Aorta (tissue), 5 donors: ENCODE measurements around the gene DSTYK. TPM values are rescaled to one million over a fixed set of nuclear protein-coding genes. Genes with fewer than 3 reads are reported as not detected.
A peak's percentile ranks its signal among the peaks of the same experiment; 100 is the strongest.

ENCODE experiments used
- ATAC-seq: fragments of 200-7000 bp; cut with Tn5 transposase; one replicate; pipeline ENCODE4 v1.9.1; 2022; ENCODE audit warnings: moderate library complexity; ENCODE audit not compliant: low FRiP score
- DNase-seq, 2 donors: peaks; one replicate each; pipeline ENCODE4 v3.0.0-alpha.2; 2020
- H3K27ac ChIP-seq, 2 donors: one replicate each; pipeline ENCODE4 v1.5.1; 2013; ENCODE audit warnings: low read length in 2 of 2, mild to moderate bottlenecking in 2 of 2, moderate library complexity in 2 of 2, control low read depth in 1 of 2, inconsistent platforms in 1 of 2, low read depth in 1 of 2
- H3K27me3 ChIP-seq, 2 donors: one replicate each; pipeline ENCODE4 v1.6.1; 2013; ENCODE audit warnings: control low read depth in 1 of 2, low read length in 1 of 2, mild to moderate bottlenecking in 1 of 2, moderate library complexity in 1 of 2; ENCODE audit not compliant: insufficient read depth in 2 of 2, control insufficient read depth in 1 of 2
- H3K36me3 ChIP-seq, 2 donors: one replicate each; pipeline ENCODE4 v1.6.1; 2013; ENCODE audit warnings: control low read depth in 1 of 2, low read length in 1 of 2, mild to moderate bottlenecking in 1 of 2; ENCODE audit not compliant: insufficient read depth in 2 of 2, control insufficient read depth in 1 of 2
- H3K4me1 ChIP-seq, 2 donors: one replicate each; pipeline ENCODE4 v1.6.1; 2013; ENCODE audit warnings: low read length in 2 of 2, control low read depth in 1 of 2, mild to moderate bottlenecking in 1 of 2, moderate library complexity in 1 of 2; ENCODE audit not compliant: insufficient read depth in 2 of 2, control insufficient read depth in 1 of 2
- H3K4me3 ChIP-seq, 2 donors: one replicate each; pipeline ENCODE4 v1.5.1; 2013; ENCODE audit warnings: low read length in 2 of 2, control low read depth in 1 of 2, mild to moderate bottlenecking in 1 of 2
- H3K9me3 ChIP-seq: one replicate; pipeline ENCODE4 v1.6.1; 2013; ENCODE audit warnings: mild to moderate bottlenecking, low read length; ENCODE audit not compliant: control insufficient read depth
- WGBS, 2 donors: extraction: QIAGEN DNeasy Blood & Tissue Kit; methylation state at CpG; one replicate each; pipeline ENCODE4 v1.1.7; 2013; 5-methylcytosine and 5-hydroxymethylcytosine counted together
- intact Hi-C, 2 donors: fragments of 100-400 bp; cut with DNase I; formaldehyde crosslinking; loops; one replicate each; pipeline versions ENCODE4 v1.14.2 to v1.15.0; 2022
- long read RNA-seq, 2 donors: library from polyadenylated mRNA; unstranded; transcript quantifications; one replicate each; pipeline ENCODE4 v2.0.0, GENCODE V29; 2020 to 2021
- polyA plus RNA-seq, 2 donors: library from polyadenylated mRNA; stranded (reverse); fragments of 200-250 nt; gene quantifications; one replicate each; pipeline ENCODE4 v1.2.3, GENCODE V29; 2013
- total RNA-seq, 2 donors: library from RNA; stranded (reverse); fragmentation: NEBNext Ultra II Directional; extraction: Animal tissue kit (Norgen Biotek cat#: 25700); gene quantifications; one replicate each; pipeline ENCODE4 v1.2.1, GENCODE V29; 2021
- donor health status: healthy with polysubstance abuse.
- donor health status: Bipolar disorder and iron deficiency.
- donor health status: DM: no; HTN: no; CAD: no.
- donor health status: DM: no; HTN: no; CAD: no.
- donor health status: DM: yes; HTN: yes; CAD: no.

The DSTYK gene, protein sequence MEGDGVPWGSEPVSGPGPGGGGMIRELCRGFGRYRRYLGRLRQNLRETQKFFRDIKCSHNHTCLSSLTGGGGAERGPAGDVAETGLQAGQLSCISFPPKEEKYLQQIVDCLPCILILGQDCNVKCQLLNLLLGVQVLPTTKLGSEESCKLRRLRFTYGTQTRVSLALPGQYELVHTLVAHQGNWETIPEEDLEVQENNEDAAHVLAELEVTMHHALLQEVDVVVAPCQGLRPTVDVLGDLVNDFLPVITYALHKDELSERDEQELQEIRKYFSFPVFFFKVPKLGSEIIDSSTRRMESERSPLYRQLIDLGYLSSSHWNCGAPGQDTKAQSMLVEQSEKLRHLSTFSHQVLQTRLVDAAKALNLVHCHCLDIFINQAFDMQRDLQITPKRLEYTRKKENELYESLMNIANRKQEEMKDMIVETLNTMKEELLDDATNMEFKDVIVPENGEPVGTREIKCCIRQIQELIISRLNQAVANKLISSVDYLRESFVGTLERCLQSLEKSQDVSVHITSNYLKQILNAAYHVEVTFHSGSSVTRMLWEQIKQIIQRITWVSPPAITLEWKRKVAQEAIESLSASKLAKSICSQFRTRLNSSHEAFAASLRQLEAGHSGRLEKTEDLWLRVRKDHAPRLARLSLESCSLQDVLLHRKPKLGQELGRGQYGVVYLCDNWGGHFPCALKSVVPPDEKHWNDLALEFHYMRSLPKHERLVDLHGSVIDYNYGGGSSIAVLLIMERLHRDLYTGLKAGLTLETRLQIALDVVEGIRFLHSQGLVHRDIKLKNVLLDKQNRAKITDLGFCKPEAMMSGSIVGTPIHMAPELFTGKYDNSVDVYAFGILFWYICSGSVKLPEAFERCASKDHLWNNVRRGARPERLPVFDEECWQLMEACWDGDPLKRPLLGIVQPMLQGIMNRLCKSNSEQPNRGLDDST
- total RNA-seq (10 to 100 TPM; 14.3 to 17.6 TPM), polyA plus RNA-seq (1 to 10 TPM; 4.3 to 5.3 TPM)
- long read RNA-seq, donor 1, full-length matches to known transcripts = 11 of 43 reads
- long read RNA-seq, donor 1, partial matches to known transcripts = 15 of 43 reads
- long read RNA-seq, donor 1, other reads (novel, unspliced or antisense) = 17 of 43 reads
- long read RNA-seq, donor 2, full-length matches to known transcripts = 4 of 19 reads
- long read RNA-seq, donor 2, partial matches to known transcripts = 3 of 19 reads
- long read RNA-seq, donor 2, other reads (novel, unspliced or antisense) = 12 of 19 reads

DNA sequence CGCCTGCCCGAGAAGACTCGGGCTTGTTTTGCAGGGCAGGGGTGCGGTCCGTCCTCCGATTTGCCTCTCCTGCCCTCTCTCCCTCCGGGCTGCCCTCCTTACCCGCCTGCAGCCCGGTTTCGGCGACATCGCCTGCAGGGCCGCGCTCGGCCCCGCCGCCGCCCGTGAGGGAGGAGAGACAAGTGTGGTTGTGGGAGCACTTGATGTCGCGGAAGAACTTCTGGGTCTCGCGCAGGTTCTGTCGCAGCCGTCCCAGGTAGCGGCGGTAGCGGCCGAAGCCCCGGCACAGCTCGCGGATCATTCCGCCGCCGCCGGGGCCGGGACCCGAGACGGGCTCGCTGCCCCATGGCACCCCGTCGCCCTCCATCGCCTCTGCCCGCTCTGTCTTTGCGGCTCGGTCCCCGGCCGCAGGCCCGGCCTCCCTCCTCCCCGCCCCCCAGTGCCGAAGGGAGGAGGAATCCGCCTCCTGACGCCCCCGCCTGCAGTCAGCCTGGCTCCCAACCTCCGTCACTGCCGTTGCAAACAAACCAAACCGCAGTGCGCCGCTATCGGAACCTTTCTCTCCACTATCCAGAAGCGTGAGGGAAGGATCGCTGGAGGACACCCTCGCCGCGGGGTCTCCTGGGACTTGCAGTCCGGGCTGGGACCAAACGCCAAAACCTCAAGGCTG lies at the start of gene DSTYK:
DSTYK (minus strand) TSS at position 534 of the 670 bp plus-strand sequence; CDS start at position 367, 167 bp downstream.
- DNase-seq (peak; percentile 97), ATAC-seq (peak; percentile 98)
- WGBS, 2 donors = 0 to 1% methylated on average over 51 to 67 of the region's 67 CpGs
- no peaks in the 10 kb centered on the region for H3K9me3 ChIP-seq
- H3K27ac ChIP-seq = peak within 1 kb of the TSS; percentile 31 to 42
- H3K4me1 ChIP-seq = peaks cover 0 to 8% of the 10 kb centered on the region in 2 donors
- peak within 1 kb of the TSS; percentile 74 to 75 for H3K4me3 ChIP-seq
- intact Hi-C loops = loop anchor here (5.0 kb wide), 2 partner anchors 34 to 46 kb away; no protein-coding TSS in a partner anchor
- no peaks in the 10 kb centered on the region for H3K36me3 ChIP-seq
- no peaks in the 10 kb centered on the region for H3K27me3 ChIP-seq

DNA sequence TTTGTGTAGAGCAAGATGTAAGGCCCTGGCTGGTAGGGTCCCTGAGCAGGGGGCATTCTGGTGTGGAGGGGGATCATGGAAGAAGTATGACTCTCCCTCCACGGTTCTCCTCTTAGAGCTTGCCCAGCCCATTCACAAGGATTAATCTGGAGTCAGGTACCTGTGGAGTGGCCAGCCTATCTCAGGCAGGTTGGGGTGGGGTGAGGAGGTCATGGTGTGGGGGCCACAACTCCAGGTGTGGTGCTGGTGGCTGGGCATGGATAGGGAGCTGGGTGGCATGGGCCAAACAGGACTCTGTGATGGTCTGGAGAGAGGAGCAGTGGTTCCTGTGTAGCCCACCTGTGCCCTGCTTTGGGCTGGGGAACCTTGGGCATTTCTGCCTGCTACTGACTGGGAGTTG lies 48.5 kb upstream of the DSTYK start:
- no peak for ATAC-seq
- no peaks in the 10 kb centered on the region for H3K4me1 ChIP-seq
- no peak overlapping the region for H3K27ac ChIP-seq
- 53 to 78% methylated on average over 1 of the region's 1 CpG for WGBS, 2 donors
- no peak for DNase-seq
- H3K36me3 ChIP-seq = no peaks in the 10 kb centered on the region
- no peaks in the 10 kb centered on the region for H3K27me3 ChIP-seq
- H3K4me3 ChIP-seq = no peak overlapping the region
- intact Hi-C loops = loop anchor here (5.0 to 10.0 kb wide), 4 partner anchors 48 to 275 kb away; partner anchors contain the start of genes DSTYK (in 1 of the 2) and RBBP5 (in 1 of the 2)
- H3K9me3 ChIP-seq = no peaks in the 10 kb centered on the region

DNA sequence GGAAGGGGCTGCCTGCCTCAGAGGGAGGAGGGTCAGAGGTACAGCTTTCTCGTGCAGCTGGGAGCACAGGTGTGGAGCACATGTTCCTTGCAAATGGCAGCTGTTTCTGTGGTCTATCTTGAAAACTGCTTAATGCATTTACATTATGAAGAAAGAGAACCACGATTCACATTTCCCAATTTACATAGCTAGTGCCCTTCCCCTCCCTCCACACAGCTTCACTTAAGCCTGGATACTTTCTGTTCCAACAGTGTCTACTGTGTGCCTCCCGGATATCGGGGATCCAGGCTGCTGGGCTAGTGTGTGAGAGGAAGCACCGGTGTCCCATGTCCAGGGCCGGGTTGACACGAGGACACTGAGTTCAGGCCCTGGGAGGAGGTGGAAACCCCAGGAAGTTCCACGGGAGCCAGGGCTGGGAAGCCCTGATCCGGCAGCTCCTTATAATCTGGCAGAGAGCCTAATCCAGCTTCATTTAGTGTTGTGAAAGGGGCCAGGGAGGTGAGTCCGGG lies 47.9 kb upstream of the DSTYK start:
- Histone ChIP-seq H3K4me3 (no peak overlapping the region), H3K27me3 (no peaks in the 10 kb centered on the region), H3K4me1 (no peaks in the 10 kb centered on the region), H3K9me3 (no peaks in the 10 kb centered on the region), H3K27ac (no peak overlapping the region), H3K36me3 (no peaks in the 10 kb centered on the region)
- ATAC-seq (no peak), DNase-seq (no peak)
- intact Hi-C loops = loop anchor here (5.0 to 10.0 kb wide), 4 partner anchors 47 to 275 kb away; partner anchors contain the start of genes DSTYK (in 1 of the 2) and RBBP5 (in 1 of the 2)
- WGBS, 2 donors = 79 to 85% methylated on average over 10 of the region's 10 CpGs

DNA sequence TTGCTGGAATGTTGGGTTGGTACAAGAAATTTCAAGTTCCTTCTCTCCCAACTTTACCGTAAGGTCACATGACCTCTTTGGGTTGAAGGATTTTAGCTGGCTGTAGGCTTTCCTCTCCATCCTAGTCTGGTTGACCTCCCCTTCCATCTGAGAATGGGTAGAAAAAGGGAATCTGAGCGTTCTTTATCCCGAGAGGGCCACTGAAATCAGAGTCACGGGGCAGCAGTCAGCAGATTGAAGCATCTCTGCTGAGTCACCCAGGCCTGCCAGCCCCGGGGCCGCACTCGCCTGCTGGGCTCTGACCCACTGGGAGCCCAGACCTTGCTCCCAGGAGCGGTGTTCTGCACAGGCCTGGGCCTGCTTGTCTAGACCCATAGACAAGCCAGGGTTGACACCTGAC lies 47.2 kb upstream of the DSTYK start:
- ATAC-seq (no peak), DNase-seq (no peak)
- WGBS, 2 donors = 85% methylated on average over 8 of the region's 8 CpGs
- no peaks in the 10 kb centered on the region for H3K27me3 ChIP-seq
- no peaks in the 10 kb centered on the region for H3K4me1 ChIP-seq
- intact Hi-C loops = loop anchor here (5.0 to 10.0 kb wide), 4 partner anchors 46 to 274 kb away; partner anchors contain the start of genes DSTYK (in 1 of the 2) and RBBP5 (in 1 of the 2)
- H3K27ac ChIP-seq = no peak overlapping the region
- H3K9me3 ChIP-seq = no peaks in the 10 kb centered on the region
- no peak overlapping the region for H3K4me3 ChIP-seq
- H3K36me3 ChIP-seq = no peaks in the 10 kb centered on the region

DNA sequence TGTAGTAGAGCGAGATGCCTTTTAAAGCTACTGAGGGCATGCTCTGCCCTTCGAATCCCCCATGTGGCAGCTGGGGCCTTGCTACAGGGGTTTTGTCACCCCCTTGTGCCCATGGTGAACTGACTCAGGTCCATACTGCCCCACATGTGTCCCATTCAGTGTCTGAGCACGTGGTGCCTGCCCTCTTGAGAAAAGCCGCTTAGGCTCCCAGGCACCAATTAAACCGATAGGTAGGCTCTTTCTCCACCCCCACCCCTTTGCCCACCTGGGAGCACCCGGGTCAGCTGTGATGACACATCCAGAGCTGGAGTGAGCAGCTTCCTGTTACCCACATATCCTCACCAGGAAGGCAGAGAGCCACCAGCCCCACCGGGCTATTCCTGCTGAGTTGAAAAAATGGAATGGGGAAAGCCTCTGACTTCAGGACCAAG lies 46.8 kb upstream of the DSTYK start:
- no peak for ATAC-seq

DNA sequence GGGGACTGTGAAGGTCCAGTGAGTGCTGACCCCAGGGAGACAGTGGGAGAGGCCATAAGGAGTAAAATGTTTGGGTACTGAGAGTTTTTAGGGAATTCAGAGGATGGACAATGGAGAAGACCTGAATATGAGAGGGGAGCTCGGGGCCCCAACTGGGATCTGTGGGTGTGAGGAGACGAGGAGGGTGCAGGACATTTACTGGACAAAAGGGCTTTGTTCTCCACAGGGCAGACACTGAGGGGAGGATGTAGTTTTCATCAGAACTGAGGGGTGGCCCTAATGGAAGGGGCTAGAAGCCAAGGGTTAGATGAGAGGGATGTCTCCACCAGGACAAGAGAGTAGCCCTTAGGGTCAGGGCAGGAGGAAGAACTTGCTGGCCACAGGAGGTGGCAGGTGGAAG lies 46.2 kb upstream of the DSTYK start:
- DNase-seq (no peak), ATAC-seq (no peak)
- H3K36me3 ChIP-seq = no peaks in the 10 kb centered on the region
- H3K27ac ChIP-seq = no peak overlapping the region
- H3K27me3 ChIP-seq = no peaks in the 10 kb centered on the region
- H3K4me1 ChIP-seq = no peaks in the 10 kb centered on the region
- intact Hi-C loops = loop anchor here (5.0 to 10.0 kb wide), 4 partner anchors 45 to 273 kb away; partner anchors contain the start of genes DSTYK (in 1 of the 2) and RBBP5 (in 1 of the 2)
- no peaks in the 10 kb centered on the region for H3K9me3 ChIP-seq
- 84 to 86% methylated on average over 2 of the region's 2 CpGs for WGBS, 2 donors
- H3K4me3 ChIP-seq = no peak overlapping the region

More for the DNA sequence above, 46.8 kb upstream of the DSTYK start:
- no peak for DNase-seq
- intact Hi-C loops = loop anchor here (5.0 to 10.0 kb wide), 4 partner anchors 46 to 273 kb away; partner anchors contain the start of genes DSTYK (in 1 of the 2) and RBBP5 (in 1 of the 2)
- H3K27me3 ChIP-seq = no peaks in the 10 kb centered on the region
- no peaks in the 10 kb centered on the region for H3K9me3 ChIP-seq
- H3K4me3 ChIP-seq = no peak overlapping the region
- no peaks in the 10 kb centered on the region for H3K4me1 ChIP-seq
- no peaks in the 10 kb centered on the region for H3K36me3 ChIP-seq
- H3K27ac ChIP-seq = no peak overlapping the region
- 79 to 80% methylated on average over 7 of the region's 7 CpGs for WGBS, 2 donors

DNA sequence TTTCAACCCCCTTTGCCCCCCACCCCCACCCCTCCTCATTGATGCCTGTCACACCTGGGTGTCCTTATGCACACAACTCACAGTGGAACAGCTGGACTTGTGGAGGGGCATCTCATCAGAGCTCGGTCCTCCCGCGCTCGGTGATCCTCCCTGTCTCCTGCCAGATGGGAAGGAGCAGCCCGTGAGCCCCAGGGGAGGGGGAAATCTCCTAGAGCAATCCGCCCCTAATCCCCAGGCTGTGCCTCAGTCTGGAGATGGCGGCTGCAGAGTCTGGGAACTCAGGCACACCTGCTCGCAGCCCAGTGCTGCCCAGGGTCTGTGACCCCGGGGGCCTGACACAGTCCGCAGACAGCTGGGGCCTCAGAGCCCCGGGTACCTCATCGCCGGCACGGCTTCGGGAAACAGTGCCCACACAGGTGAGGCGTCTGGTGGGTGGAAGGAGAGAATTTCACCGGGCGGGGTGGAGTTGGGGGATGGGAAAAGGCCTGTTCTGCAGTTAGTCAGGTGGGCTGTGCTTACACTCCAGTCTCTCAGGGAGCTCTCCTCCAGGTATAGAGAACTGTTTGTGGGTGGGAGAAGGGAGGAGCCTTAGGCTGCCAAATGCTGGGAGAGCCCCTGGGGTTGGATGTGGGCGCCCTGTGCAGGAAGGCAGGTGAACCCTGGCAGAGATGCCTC lies 45.6 kb upstream of the DSTYK start:
- Histone ChIP-seq H3K27ac (no peak overlapping the region), H3K4me3 (no peak overlapping the region), H3K9me3 (no peaks in the 10 kb centered on the region), H3K36me3 (no peaks in the 10 kb centered on the region), H3K4me1 (no peaks in the 10 kb centered on the region), H3K27me3 (no peaks in the 10 kb centered on the region)
- 92 to 95% methylated on average over 19 of the region's 19 CpGs for WGBS, 2 donors
- DNase-seq (no peak), ATAC-seq (no peak)
- intact Hi-C loops = loop anchor here (1.0 to 10.0 kb wide), 5 partner anchors 29 to 272 kb away; partner anchors contain the start of genes DSTYK (in 1 of the 2) and RBBP5 (in 1 of the 2)
